H1 (cell line): ENCODE data around the gene CORO2B. TPM values are rescaled to one million over a fixed set of nuclear protein-coding genes. Genes with fewer than 3 reads are reported as not detected.

ENCODE experiments used
- EP300 ChIP-seq, 2 experiments: IDR thresholded peaks; 1 replicate in 1 of 2; 2 replicates in 1 of 2; pipeline ENCODE4 v1.6.1; 2011 to 2012; ENCODE audit warnings: low read depth in 2 of 2, low read length in 2 of 2, mild to moderate bottlenecking in 2 of 2, borderline replicate concordance in 1 of 2, inconsistent platforms in 1 of 2, moderate library complexity in 1 of 2
- GTF2F1 ChIP-seq: IDR thresholded peaks from 2 replicates; pipeline ENCODE4 v1.6.1; 2012; ENCODE audit warnings: low read depth, low read length, improper control_type of control experiment, borderline replicate concordance
- SP1 ChIP-seq: IDR thresholded peaks from 2 replicates; pipeline ENCODE4 v1.6.1; 2011; ENCODE audit warnings: low read depth, low read length
- TAF7 ChIP-seq: optimal IDR thresholded peaks from 2 replicates; pipeline ENCODE3; 2011; ENCODE audit warnings: low read depth, mild to moderate bottlenecking, inconsistent platforms, low read length, moderate library complexity, borderline replicate concordance
- polyA plus RNA-seq, 7 experiments: library from polyadenylated mRNA; depleted of rRNA in 3 of 7; stranded (reverse) in 5 of 7; unstranded in 2 of 7; fragments of >200 nt in 5 of 7; fragments of 200-250 nt in 2 of 7; gene quantifications; 1 replicate in 5 of 7; 2 replicates in 1 of 7; 4 replicates in 1 of 7; pipeline versions ENCODE4 v1.2.1 to v1.2.3, GENCODE V29; 2011 to 2013; ENCODE audit warnings: missing spikeins in 2 of 7, mixed read lengths in 2 of 7
- total RNA-seq: library from RNA; stranded (reverse); fragmentation: NEBNext Ultra II Directional; extraction: Animal tissue kit (Norgen Biotek cat#: 25700); gene quantifications from 2 replicates; pipeline ENCODE4 v1.2.1, GENCODE V29; 2021
- TF ChIP-seq, protein P1 (sequence below): fragments of 300-600 bp; sonication (generic); IDR thresholded peaks from 2 replicates; pipeline ENCODE4 v1.7.1; 2012; ENCODE audit warnings: low read length, moderate library complexity, mild to moderate bottlenecking, inconsistent platforms; ENCODE audit not compliant: insufficient replicate concordance
- TF ChIP-seq, protein P2 (sequence below), 3 experiments: IDR thresholded peaks; 1 replicate in 2 of 3; 2 replicates in 1 of 3; pipeline versions ENCODE4 v1.5.1 to v1.6.1; 2011; ENCODE audit warnings: low read length in 3 of 3, mild to moderate bottlenecking in 3 of 3, inconsistent platforms in 2 of 3, low read depth in 1 of 3, moderate library complexity in 1 of 3; ENCODE audit not compliant: insufficient read depth in 1 of 3; ENCODE audit errors: control extremely low read depth in 1 of 3

The CORO2B gene
- total and polyA plus RNA-seq, 2 of the 8 experiments (the other 6 are each of a cell fraction or from before 2014, with no cell fraction given): 3.4 to 6.7 TPM

DNA sequence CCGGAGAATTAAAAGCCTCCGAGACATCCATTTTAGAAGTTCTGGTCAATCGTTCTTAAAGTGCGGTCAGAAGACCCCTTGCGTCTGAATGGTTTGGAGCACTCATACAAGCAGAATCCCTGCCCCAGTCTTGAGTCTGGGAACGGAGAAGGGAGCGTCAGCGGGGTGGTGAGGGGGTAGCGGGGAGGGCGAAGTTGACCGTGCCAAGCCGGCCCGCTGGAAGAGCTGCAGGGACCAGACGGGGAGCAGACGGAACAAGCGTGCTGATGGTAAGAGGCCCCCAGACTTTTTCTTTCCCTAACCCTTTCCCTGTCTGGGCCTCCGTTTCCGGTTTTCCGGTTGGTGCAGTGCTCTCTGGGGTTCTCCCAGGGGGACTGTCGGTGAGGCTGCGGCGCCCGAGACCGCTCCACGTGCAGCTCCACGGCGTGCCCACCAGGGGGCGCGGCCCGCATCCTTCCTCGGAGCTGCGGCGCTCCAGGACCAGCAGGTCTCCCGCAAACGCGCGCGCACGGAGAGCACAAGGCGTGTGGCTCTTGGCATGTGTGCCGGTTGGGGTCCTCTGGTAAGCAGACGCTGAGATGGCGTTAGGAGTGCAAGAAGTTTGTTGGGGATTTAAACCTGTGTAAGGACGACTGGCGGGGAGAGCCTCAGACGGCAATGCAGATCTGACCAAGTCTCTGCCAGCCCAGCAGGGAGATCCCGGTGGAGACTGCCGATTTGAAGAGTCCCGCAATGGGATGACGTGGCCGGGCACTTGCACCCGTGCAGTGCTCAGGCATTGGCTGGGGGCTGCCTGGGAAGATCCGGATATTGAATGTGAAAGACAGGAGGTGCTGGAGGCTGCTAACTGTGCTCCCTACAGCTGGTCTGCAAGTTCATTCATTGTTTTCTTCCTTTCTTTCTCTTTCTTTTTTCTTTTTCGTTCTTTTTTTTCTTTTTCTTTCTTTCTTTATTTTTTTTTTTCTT lies 19.2 kb upstream of the CORO2B start (continued):
- TF ChIP-seq, protein P1, sequence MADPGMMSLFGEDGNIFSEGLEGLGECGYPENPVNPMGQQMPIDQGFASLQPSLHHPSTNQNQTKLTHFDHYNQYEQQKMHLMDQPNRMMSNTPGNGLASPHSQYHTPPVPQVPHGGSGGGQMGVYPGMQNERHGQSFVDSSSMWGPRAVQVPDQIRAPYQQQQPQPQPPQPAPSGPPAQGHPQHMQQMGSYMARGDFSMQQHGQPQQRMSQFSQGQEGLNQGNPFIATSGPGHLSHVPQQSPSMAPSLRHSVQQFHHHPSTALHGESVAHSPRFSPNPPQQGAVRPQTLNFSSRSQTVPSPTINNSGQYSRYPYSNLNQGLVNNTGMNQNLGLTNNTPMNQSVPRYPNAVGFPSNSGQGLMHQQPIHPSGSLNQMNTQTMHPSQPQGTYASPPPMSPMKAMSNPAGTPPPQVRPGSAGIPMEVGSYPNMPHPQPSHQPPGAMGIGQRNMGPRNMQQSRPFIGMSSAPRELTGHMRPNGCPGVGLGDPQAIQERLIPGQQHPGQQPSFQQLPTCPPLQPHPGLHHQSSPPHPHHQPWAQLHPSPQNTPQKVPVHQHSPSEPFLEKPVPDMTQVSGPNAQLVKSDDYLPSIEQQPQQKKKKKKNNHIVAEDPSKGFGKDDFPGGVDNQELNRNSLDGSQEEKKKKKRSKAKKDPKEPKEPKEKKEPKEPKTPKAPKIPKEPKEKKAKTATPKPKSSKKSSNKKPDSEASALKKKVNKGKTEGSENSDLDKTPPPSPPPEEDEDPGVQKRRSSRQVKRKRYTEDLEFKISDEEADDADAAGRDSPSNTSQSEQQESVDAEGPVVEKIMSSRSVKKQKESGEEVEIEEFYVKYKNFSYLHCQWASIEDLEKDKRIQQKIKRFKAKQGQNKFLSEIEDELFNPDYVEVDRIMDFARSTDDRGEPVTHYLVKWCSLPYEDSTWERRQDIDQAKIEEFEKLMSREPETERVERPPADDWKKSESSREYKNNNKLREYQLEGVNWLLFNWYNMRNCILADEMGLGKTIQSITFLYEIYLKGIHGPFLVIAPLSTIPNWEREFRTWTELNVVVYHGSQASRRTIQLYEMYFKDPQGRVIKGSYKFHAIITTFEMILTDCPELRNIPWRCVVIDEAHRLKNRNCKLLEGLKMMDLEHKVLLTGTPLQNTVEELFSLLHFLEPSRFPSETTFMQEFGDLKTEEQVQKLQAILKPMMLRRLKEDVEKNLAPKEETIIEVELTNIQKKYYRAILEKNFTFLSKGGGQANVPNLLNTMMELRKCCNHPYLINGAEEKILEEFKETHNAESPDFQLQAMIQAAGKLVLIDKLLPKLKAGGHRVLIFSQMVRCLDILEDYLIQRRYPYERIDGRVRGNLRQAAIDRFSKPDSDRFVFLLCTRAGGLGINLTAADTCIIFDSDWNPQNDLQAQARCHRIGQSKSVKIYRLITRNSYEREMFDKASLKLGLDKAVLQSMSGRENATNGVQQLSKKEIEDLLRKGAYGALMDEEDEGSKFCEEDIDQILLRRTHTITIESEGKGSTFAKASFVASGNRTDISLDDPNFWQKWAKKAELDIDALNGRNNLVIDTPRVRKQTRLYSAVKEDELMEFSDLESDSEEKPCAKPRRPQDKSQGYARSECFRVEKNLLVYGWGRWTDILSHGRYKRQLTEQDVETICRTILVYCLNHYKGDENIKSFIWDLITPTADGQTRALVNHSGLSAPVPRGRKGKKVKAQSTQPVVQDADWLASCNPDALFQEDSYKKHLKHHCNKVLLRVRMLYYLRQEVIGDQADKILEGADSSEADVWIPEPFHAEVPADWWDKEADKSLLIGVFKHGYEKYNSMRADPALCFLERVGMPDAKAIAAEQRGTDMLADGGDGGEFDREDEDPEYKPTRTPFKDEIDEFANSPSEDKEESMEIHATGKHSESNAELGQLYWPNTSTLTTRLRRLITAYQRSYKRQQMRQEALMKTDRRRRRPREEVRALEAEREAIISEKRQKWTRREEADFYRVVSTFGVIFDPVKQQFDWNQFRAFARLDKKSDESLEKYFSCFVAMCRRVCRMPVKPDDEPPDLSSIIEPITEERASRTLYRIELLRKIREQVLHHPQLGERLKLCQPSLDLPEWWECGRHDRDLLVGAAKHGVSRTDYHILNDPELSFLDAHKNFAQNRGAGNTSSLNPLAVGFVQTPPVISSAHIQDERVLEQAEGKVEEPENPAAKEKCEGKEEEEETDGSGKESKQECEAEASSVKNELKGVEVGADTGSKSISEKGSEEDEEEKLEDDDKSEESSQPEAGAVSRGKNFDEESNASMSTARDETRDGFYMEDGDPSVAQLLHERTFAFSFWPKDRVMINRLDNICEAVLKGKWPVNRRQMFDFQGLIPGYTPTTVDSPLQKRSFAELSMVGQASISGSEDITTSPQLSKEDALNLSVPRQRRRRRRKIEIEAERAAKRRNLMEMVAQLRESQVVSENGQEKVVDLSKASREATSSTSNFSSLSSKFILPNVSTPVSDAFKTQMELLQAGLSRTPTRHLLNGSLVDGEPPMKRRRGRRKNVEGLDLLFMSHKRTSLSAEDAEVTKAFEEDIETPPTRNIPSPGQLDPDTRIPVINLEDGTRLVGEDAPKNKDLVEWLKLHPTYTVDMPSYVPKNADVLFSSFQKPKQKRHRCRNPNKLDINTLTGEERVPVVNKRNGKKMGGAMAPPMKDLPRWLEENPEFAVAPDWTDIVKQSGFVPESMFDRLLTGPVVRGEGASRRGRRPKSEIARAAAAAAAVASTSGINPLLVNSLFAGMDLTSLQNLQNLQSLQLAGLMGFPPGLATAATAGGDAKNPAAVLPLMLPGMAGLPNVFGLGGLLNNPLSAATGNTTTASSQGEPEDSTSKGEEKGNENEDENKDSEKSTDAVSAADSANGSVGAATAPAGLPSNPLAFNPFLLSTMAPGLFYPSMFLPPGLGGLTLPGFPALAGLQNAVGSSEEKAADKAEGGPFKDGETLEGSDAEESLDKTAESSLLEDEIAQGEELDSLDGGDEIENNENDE: no peak
- peak; percentile 47 for TF ChIP-seq TAF7
- TF ChIP-seq, protein P2, sequence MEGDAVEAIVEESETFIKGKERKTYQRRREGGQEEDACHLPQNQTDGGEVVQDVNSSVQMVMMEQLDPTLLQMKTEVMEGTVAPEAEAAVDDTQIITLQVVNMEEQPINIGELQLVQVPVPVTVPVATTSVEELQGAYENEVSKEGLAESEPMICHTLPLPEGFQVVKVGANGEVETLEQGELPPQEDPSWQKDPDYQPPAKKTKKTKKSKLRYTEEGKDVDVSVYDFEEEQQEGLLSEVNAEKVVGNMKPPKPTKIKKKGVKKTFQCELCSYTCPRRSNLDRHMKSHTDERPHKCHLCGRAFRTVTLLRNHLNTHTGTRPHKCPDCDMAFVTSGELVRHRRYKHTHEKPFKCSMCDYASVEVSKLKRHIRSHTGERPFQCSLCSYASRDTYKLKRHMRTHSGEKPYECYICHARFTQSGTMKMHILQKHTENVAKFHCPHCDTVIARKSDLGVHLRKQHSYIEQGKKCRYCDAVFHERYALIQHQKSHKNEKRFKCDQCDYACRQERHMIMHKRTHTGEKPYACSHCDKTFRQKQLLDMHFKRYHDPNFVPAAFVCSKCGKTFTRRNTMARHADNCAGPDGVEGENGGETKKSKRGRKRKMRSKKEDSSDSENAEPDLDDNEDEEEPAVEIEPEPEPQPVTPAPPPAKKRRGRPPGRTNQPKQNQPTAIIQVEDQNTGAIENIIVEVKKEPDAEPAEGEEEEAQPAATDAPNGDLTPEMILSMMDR (IDR thresholded peaks at IDR 0.05; ENCODE audit: control extremely low read depth in 1 of 3, insufficient read depth in 1 of 3, low read depth in 1 of 3, low read length in 3 of 3): peak; percentile 86 to 93 (median 90)
- no peak for TF ChIP-seq GTF2F1
- no peak for TF ChIP-seq EP300 (IDR thresholded peaks at IDR 0.05; ENCODE audit: borderline replicate concordance in 1 of 2, low read depth in 2 of 2, low read length in 2 of 2)
- TF ChIP-seq SP1: 0 out of 2 replicates have a peak, but pooled peaks have one; percentile 25
